Keratinocyte (primary cell): ENCODE results near the gene SLC16A9. TPM values are rescaled to one million over a fixed set of nuclear protein-coding genes. Genes with fewer than 3 reads are reported as not detected.
A peak's percentile ranks its signal among the peaks of the same experiment; 100 is the strongest.

Experiments
- DNase-seq: peaks from one replicate; pipeline ENCODE4 v3.0.0-alpha.2; 2011; ENCODE audit warnings: low read depth, missing footprints, low spot score
- FAIRE-seq: peaks from 2 replicates; lab custom pipeline; 2011; peaks lifted over from hg19 to GRCh38; lab: Jason Lieb, UNC
- H2AFZ ChIP-seq: 2 replicates; pipeline ENCODE4 v1.6.0; 2012; ENCODE audit warnings: low read length, control low read depth, inconsistent platforms; ENCODE audit not compliant: control insufficient read depth
- H3K27ac ChIP-seq: 2 replicates; pipeline ENCODE4 v1.5.1; 2011; ENCODE audit warnings: low read length; ENCODE audit not compliant: control insufficient read depth, insufficient read depth
- H3K27me3 ChIP-seq: 3 replicates; pipeline ENCODE4 v1.6.0; 2011; ENCODE audit warnings: low read length; ENCODE audit not compliant: control insufficient read depth, insufficient read depth; ENCODE audit errors: extremely low read depth
- H3K36me3 ChIP-seq, 2 experiments: 2 replicates in 1 of 2; 3 replicates in 1 of 2; pipeline ENCODE4 v1.5.1; 2011; ENCODE audit warnings: low read length in 2 of 2, mild to moderate bottlenecking in 1 of 2; ENCODE audit not compliant: control insufficient read depth in 2 of 2, insufficient read depth in 2 of 2; ENCODE audit errors: extremely low read depth in 1 of 2
- H3K4me1 ChIP-seq: 3 replicates; pipeline ENCODE4 v1.5.1; 2011; ENCODE audit warnings: low read length; ENCODE audit not compliant: control insufficient read depth, insufficient read depth; ENCODE audit errors: extremely low read depth
- H3K4me2 ChIP-seq: 3 replicates; pipeline ENCODE4 v1.6.0; 2011; ENCODE audit warnings: low read depth, low read length; ENCODE audit not compliant: control insufficient read depth, insufficient read depth; ENCODE audit errors: extremely low read depth
- H3K4me3 ChIP-seq, 3 experiments: fragments of 200-600 bp in 1 of 3; sonication (generic) in 1 of 3; 2 replicates in 2 of 3; 3 replicates in 1 of 3; pipeline ENCODE4 v1.5.1; 2011 to 2016; ENCODE audit warnings: low read length in 3 of 3, mild to moderate bottlenecking in 3 of 3, control low read depth in 2 of 3, inconsistent platforms in 1 of 3, low read depth in 1 of 3, mixed read lengths in 1 of 3, mixed run types in 1 of 3, moderate library complexity in 1 of 3; ENCODE audit not compliant: control insufficient read depth in 2 of 3, insufficient read depth in 2 of 3; ENCODE audit errors: extremely low read depth in 1 of 3
- H3K79me2 ChIP-seq: 2 replicates; pipeline ENCODE4 v1.6.0; 2012; ENCODE audit warnings: low read length; ENCODE audit not compliant: control insufficient read depth, insufficient read depth
- H3K9ac ChIP-seq: 3 replicates; pipeline ENCODE4 v1.6.0; 2011; ENCODE audit warnings: low read length; ENCODE audit not compliant: control insufficient read depth, insufficient read depth; ENCODE audit errors: extremely low read depth
- H3K9me1 ChIP-seq: 3 replicates; pipeline ENCODE4 v1.6.0; 2011; ENCODE audit warnings: low read length; ENCODE audit not compliant: control insufficient read depth, insufficient read depth; ENCODE audit errors: extremely low read depth
- H3K9me3 ChIP-seq: 2 replicates; pipeline ENCODE4 v1.5.1; 2012; ENCODE audit warnings: low read depth, low read length; ENCODE audit not compliant: control insufficient read depth
- H4K20me1 ChIP-seq: 3 replicates; pipeline ENCODE4 v1.6.0; 2011; ENCODE audit warnings: low read length; ENCODE audit not compliant: control insufficient read depth, insufficient read depth; ENCODE audit errors: extremely low read depth
- CTCF ChIP-seq, 3 experiments: IDR thresholded peaks in 1 of 3; conservative IDR thresholded peaks in 1 of 3; optimal IDR thresholded peaks in 1 of 3; 2 replicates in 2 of 3; 3 replicates in 1 of 3; pipeline versions ENCODE3 to v1.5.1; 2011; ENCODE audit warnings: low read length in 3 of 3, mild to moderate bottlenecking in 3 of 3, moderate library complexity in 2 of 3, control low read depth in 1 of 3, inconsistent platforms in 1 of 3; ENCODE audit not compliant: insufficient read depth in 2 of 3; ENCODE audit errors: extremely low read depth in 1 of 3
- EZH2 ChIP-seq: IDR thresholded peaks from one replicate; pipeline ENCODE4 v1.6.1; 2012; ENCODE audit warnings: inconsistent platforms, mild to moderate bottlenecking, low read length, moderate library complexity
- dilution Hi-C: fragments of 300-500 bp; cut with MboI; formaldehyde crosslinking; loops from one replicate; pipeline ENCODE4 v1.7.0; 2020; ENCODE audit warnings: low sequenced_read_pairs; ENCODE audit not compliant: extremely low pct_ligation_motif_present
- polyA plus RNA-seq, 5 experiments: library from polyadenylated mRNA; depleted of rRNA in 3 of 5; stranded (reverse) in 3 of 5; stranded (forward) in 1 of 5; unstranded in 1 of 5; fragments of >200 nt; gene quantifications; 1 replicate in 1 of 5; 2 replicates in 3 of 5; 3 replicates in 1 of 5; pipeline versions ENCODE4 v1.2.1 to v1.2.3, GENCODE V29; 2011 to 2012; ENCODE audit warnings: missing spikeins in 2 of 5, low read depth in 1 of 5, low replicate concordance in 1 of 5

Gene SLC16A9
- polyA plus RNA-seq, 1 donor (not counting 4 experiments of a cell fraction or from before 2014, with no cell fraction given), result 4.5 TPM

DNA sequence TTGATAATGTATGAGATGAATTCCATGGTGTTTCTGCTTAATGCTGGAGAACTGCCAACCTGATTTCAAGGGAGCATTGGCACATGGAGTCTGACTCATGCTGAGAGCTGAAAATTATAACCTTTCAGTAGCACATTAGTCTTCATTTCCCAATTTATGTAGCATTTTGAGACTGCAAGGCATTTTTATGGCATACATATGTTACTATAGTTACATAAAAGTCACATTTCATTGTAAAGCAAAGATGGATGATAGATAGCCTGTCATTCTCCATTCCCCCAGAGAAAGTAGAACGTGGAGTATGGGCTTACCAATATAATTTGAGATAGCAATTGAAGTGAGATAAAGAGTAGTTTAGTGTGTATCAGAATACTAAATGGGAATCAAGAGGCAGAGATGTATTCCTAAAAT is 103.1 kb downstream of the SLC16A9 start:
- H3K27ac ChIP-seq, result no peak overlapping the region
- peak; percentile 26 for FAIRE-seq
- dilution Hi-C loops, result loop anchor here (25.0 kb wide), 1 partner anchor 369 kb away; no protein-coding TSS in a partner anchor

DNA sequence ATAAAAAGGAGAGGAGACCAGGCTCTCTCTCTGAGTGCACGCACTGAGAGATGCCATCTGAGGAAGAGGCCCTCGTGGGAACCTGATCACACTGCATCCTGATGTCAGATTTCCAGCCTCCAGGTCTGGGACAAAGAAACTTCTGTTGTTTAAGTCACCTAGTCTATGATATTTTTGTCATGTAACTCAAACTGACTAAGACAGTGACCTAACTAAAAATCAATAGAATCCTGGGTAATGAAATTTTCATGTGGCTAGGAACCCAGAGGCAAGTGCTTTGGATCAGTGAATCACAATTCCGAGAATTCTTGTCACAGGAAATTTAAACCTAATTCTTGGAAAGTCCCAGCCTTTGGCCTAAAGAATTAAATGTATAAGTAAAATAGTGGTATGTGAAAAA is 107.7 kb downstream of the SLC16A9 start:
- Histone ChIP-seq H4K20me1 (no peaks in the 10 kb centered on the region), H3K9ac (no peak overlapping the region), H3K36me3 (no peaks in the 10 kb centered on the region), H3K27ac (no peak overlapping the region), H3K9me3 (no peaks in the 10 kb centered on the region), H3K4me1 (no peaks in the 10 kb centered on the region), H3K4me2 (no peak overlapping the region), H3K27me3 (no peaks in the 10 kb centered on the region), H3K4me3 (no peak overlapping the region), H3K9me1 (no peaks in the 10 kb centered on the region), H2AFZ (no peak overlapping the region), H3K79me2 (no peaks in the 10 kb centered on the region)
- dilution Hi-C loops, result loop anchor here (25.0 kb wide), 1 partner anchor 365 kb away; no protein-coding TSS in a partner anchor
- DNase-seq (no peak), FAIRE-seq (no peak)
- no peak for TF ChIP-seq EZH2
- no peak for TF ChIP-seq CTCF (optimal IDR thresholded peaks at IDR 0.05 in 1 of 3, IDR thresholded peaks at IDR 0.05 in 1 of 3, conservative IDR thresholded peaks at IDR 0.05 in 1 of 3; ENCODE audit: extremely low read depth in 1 of 3, insufficient read depth in 2 of 3, low read length in 3 of 3)

More for the DNA sequence above, 103.1 kb downstream of the SLC16A9 start:
- Histone ChIP-seq H3K9me3 (no peaks in the 10 kb centered on the region), H2AFZ (no peak overlapping the region), H3K79me2 (no peaks in the 10 kb centered on the region), H3K4me2 (no peak overlapping the region), H3K4me3 (no peak overlapping the region), H3K36me3 (no peaks in the 10 kb centered on the region), H3K4me1 (no peaks in the 10 kb centered on the region), H4K20me1 (no peaks in the 10 kb centered on the region), H3K27me3 (no peaks in the 10 kb centered on the region), H3K9ac (no peak overlapping the region), H3K9me1 (no peaks in the 10 kb centered on the region)
- TF ChIP-seq CTCF (optimal IDR thresholded peaks at IDR 0.05 in 1 of 3, IDR thresholded peaks at IDR 0.05 in 1 of 3, conservative IDR thresholded peaks at IDR 0.05 in 1 of 3; ENCODE audit: extremely low read depth in 1 of 3, insufficient read depth in 2 of 3, low read length in 3 of 3), result no peak
- no peak for TF ChIP-seq EZH2
- DNase-seq, result no peak

Other genes with a start within 250 kb of the SLC16A9 start
- gene MRLN, start 43.6 kb upstream of the SLC16A9 start, polyA plus RNA-seq, result not detected in 3 replicates
- 33.1 to 46.5 TPM (median 34.8 TPM) in 3 replicates for gene CCDC6, start 196.7 kb upstream of the SLC16A9 start, polyA plus RNA-seq